Erythroblast (primary cell): ENCODE results near the gene CAV1.
A peak's percentile ranks its signal among the peaks of the same experiment; 100 is the strongest.

Experiments used
- DNase-seq, 2 experiments: peaks; one replicate each; lab custom pipeline; 2025; lab: John Stamatoyannopoulos, UW
- GATA1 ChIP-seq: IDR thresholded peaks from 2 replicates; pipeline ENCODE4 v1.6.1; 2011; ENCODE audit warnings: low read depth, mild to moderate bottlenecking, control low read depth, low read length, moderate library complexity
- POLR2A ChIP-seq: IDR thresholded peaks from 2 replicates; pipeline ENCODE4 v1.6.1; 2011; ENCODE audit warnings: mild to moderate bottlenecking, low read length

Gene CAV1

GRCh38 chr7:116565981-116566380, 41.1 kb downstream of the CAV1 start:
- no peak for DNase-seq
- no peak for TF ChIP-seq GATA1

- DNase-seq, result no peak
- TF ChIP-seq GATA1 (no peak), POLR2A (no peak)
These were observed 41.8 kb downstream of the CAV1 start for GRCh38 chr7:116566666-116567065.

GRCh38 chr7:116569737-116570136, 44.9 kb downstream of the CAV1 start:
- DNase-seq, result no peak
- TF ChIP-seq POLR2A, result no peak
- no peak for TF ChIP-seq GATA1

GRCh38 chr7:116570306-116570705, 45.5 kb downstream of the CAV1 start:
- TF ChIP-seq GATA1 (no peak), POLR2A (no peak)
- DNase-seq, result no peak

GRCh38 chr7:116571037-116571436, 46.2 kb downstream of the CAV1 start:
- TF ChIP-seq POLR2A, result no peak
- no peak for TF ChIP-seq GATA1
- no peak for DNase-seq

- no peak for DNase-seq
- no peak for TF ChIP-seq GATA1
- TF ChIP-seq POLR2A, result no peak
These were observed 46.7 kb downstream of the CAV1 start for GRCh38 chr7:116571552-116571951.

GRCh38 chr7:116572036-116572435, 47.2 kb downstream of the CAV1 start:
- TF ChIP-seq POLR2A (no peak), GATA1 (no peak)
- no peak for DNase-seq

- TF ChIP-seq GATA1 (no peak), POLR2A (no peak)
- no peak for DNase-seq
These were observed 48.7 kb downstream of the CAV1 start for GRCh38 chr7:116573541-116573940.

- no peak for TF ChIP-seq POLR2A
- TF ChIP-seq GATA1, result no peak
- DNase-seq, result no peak
These were observed 49.4 kb downstream of the CAV1 start for GRCh38 chr7:116574025-116574822.

GRCh38 chr7:116575853-116576252, 51.0 kb downstream of the CAV1 start:
- TF ChIP-seq GATA1, result no peak
- no peak for TF ChIP-seq POLR2A
- no peak for DNase-seq

- no peak for DNase-seq
These were observed 51.8 kb downstream of the CAV1 start for GRCh38 chr7:116576350-116577319.

GRCh38 chr7:116577320-116577871, 52.6 kb downstream of the CAV1 start:
- DNase-seq, result no peak
- no peak for TF ChIP-seq GATA1
- no peak for TF ChIP-seq POLR2A

More at GRCh38 chr7:116576350-116577319, 51.8 kb downstream of the CAV1 start:
- TF ChIP-seq POLR2A (no peak), GATA1 (no peak)

GRCh38 chr7:116578526-116578925, 53.7 kb downstream of the CAV1 start:
- TF ChIP-seq POLR2A, result no peak
- no peak for TF ChIP-seq GATA1
- no peak for DNase-seq

- DNase-seq, result peak in 1 of 2 experiments; percentile 20
- TF ChIP-seq POLR2A, result no peak
- no peak for TF ChIP-seq GATA1
These were observed 54.5 kb downstream of the CAV1 start for GRCh38 chr7:116579322-116579721.

GRCh38 chr7:116579835-116580234, 55.0 kb downstream of the CAV1 start:
- no peak for DNase-seq
- TF ChIP-seq POLR2A (no peak), GATA1 (no peak)
